COLO829 (cell line): Measurements from ENCODE around the gene HECTD4.

Source experiments
- DNase-seq: peaks from one replicate; pipeline ENCODE4 v3.0.0; 2012; ENCODE audit warnings: low spot score

HECTD4 gene

DNA sequence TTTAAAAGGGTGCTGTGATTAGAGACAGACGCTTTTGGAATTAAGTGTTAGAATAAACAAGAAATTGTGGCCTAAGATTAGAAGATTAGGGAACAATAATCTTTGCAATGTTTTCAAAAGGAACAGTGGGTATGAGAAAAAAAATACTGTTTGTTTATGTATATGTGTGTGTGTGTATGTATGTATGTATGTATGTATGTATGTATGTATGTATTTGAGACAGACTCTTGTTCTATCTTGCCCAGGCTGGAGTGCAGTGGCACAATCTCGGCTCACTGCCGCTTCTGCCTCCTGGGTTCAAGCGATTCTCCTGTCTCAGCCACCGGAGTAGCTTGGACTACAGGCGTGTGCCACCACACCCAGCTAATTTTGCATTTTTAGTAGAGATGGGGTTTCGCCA, 175.3 kb downstream of the HECTD4 start:
- no peak for DNase-seq

DNA sequence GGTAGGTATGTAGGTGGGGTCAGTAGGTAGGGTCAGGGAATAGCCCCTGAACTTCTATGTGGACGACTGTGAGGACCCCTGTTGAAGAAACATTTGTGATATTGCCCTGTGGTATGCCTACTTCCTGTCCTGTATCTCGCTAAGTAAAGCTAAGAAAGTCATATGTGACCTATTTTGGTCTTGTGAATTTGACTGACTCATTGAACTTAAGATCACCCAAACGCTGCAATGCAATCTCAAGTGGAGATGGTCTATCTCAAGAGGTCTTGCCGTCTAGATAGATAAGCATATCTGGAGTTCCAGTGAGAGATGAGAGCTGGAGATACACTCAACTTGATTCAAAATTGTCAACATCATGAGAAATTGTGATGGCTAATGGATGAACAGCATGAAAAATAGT, 183.1 kb downstream of the HECTD4 start:
- no peak for DNase-seq

DNA sequence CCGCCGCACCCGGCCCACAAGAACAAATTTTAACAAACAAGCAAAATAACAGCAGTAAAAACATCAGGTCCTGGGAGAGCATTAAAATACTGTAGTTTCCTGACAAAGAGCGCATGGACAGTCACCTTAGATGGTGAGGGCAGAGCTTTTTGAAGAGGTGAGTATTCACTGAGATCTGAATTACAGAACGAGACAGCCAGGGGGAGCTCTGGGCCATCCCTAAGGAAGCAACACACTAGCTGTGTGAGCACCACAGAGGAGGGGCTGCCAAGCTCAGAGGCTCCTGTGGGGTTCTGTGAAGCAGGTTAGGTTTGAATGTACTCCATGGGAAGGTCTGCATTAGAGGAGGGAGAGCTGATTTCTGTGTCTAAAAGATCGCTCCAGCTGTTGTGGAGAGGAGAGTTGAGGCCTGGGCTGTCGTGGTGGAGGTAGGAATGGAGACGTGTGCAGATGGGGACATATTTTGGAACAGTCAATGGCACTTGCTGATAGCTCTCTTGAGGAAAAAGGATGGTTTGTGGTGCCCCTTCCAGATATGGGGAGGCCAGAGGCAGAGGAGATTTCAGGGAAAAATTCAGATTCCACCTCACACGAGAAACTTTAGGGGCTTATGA, 184.0 kb downstream of the HECTD4 start:
- peak; percentile 58 for DNase-seq

DNA sequence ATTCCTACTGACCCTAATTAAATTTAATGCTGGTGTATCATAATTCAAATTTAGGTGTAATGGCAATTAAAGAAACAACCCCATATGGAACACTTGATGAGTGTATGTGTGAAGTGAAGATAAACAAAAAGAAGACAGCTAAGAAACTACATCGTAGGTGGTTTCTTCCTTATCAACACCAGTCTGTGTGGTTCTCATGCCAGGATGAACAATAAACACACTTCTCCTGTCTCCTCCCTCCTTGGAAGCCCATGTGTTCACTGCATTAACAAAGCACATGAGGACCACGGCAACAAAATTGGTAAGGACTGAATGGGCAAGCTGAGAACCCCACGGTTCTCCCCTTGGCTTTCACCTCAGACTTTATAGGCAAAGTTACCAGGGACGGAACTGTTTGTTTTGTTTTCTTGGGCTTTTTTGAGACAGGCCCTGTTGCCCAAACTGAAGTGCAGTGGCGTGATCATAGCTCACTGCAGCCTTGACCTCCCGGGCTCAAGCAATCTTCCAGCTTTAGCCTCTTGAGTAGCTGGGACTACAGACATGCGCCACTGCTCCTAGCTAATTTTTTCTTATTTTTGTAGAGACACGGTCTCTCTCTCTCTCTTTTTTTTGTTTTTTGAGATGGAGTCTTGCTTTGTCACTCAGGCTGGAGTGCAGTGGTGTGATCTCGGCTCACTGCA, 185.9 kb downstream of the HECTD4 start:
- no peak for DNase-seq

DNA sequence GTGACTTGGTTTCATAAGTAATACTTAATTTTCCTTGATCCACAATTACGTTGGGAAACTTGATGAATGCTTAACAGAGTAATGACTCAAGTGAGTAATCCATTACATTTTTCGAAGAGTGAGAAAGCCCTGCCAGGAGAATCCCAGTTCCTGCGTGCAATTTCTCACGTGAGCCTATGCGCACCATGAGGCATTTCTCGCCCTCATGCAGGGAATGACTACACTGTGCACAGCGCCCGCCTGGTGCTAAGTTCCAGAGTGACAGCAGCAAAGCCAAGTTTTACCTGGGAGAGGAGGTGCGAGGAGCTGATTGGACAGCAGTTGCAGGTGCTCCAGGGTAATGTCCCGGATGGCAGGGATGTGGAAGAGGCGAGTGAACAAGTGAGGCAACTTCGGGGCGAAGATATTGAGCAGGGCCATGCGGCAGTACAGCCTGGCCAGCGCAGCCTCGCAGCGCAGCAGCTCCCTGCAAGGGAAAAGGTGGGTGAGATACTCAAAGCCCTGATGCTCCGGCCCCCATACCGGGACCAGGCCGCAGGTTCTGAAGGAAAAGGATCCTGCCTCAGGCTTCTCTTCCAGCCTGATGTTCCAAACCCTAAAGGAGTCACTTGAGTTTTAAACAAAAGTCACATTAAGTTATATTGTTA, 187.5 kb downstream of the HECTD4 start:
- no peak for DNase-seq

DNA sequence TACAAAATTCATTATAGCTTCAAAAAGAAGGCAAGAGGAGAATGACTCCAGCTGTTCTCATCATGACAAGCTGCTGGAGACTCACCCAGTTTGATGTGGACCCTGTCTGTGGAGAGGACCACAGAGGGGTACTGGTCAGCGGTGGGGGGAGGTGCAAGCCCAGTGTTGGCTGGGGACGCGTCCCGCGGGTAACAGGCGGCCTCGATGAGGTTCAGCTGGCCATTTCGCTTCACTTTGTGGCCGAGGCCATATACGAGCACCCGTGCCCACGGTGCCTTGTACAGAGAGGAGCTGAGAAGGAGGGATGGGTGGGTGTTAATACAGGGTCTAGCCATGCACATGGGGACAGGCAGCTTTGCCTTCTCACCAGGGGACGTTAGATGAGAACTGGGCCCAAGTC, 189.8 kb downstream of the HECTD4 start:
- DNase-seq, result no peak

DNA sequence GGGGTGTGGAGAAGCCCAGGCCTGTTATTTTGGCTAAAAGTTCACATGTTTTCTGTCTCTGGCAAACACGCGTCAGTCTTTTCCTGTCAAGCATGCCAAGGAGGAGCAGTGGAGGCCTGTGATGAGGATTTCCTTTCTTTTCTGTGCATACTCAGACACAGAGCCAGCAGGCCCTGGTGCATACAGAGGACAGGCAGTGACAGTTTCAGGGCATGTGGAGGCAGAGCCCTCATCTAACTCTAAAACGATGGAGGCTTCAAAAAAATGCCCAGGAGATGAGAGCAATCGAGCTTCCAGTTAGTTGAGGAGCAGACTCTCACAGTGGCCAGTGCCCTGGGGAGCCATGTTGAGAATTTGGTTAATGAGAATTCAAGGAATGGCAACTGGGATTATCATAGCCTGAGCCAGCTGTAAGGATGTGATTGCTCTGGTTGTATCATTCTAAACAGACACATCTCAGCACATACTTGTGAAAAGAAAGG, 190.3 kb downstream of the HECTD4 start:
- no peak for DNase-seq

DNA sequence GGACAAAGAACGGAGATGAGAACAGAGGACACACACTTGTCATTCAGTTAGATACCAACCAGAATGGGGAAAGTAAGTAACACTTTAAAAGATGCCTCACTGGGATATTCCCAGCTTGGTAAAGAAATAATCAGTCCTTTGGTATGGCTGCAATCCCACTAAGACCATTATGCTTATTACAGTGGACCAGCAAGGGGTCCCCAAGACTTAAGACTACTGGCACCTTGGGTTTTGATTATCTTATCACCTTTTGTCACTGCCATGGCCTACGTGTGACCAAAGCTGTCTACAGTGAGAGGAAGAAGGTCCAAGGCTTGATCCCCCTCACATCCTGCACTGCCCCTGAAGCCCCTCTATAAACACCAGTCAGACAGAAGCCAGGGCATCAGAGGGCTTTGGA, 191.0 kb downstream of the HECTD4 start:
- no peak for DNase-seq

DNA sequence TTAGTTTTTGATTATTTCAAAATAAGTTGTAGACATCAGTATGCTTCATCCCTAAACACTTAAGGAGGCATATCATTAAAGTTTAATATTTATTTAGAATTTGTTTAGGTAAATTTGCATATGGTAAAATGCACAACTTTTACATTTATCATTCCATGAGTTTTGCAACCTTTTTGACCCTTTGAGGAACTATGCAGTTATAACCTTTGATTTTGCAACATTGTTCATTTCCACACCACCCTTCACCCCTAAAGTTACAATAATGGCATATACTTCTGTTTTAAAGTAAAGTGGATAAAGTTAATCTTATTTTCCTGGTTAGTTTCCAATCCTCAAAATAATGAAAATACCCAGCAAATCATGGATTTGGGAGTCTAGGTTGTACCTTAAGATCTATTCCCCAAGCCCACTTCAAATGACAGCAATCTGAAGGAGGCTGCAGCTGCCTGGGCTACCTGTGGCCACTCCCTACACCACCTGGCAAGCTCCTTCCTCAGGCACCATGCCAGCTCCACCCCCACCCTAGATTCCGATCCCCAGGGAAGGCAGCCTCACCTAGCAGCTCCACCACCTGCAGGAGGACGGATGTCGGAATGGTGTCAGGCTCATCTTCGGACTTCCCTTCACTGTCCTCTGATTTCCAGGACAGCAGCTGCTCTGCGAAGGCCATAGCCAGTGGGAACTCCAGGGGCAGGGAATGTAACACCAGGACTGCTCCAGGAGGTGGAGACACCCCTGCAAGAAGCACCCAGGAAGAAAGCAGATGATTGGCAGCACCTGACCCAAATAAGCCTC, 191.8 kb downstream of the HECTD4 start:
- no peak for DNase-seq

DNA sequence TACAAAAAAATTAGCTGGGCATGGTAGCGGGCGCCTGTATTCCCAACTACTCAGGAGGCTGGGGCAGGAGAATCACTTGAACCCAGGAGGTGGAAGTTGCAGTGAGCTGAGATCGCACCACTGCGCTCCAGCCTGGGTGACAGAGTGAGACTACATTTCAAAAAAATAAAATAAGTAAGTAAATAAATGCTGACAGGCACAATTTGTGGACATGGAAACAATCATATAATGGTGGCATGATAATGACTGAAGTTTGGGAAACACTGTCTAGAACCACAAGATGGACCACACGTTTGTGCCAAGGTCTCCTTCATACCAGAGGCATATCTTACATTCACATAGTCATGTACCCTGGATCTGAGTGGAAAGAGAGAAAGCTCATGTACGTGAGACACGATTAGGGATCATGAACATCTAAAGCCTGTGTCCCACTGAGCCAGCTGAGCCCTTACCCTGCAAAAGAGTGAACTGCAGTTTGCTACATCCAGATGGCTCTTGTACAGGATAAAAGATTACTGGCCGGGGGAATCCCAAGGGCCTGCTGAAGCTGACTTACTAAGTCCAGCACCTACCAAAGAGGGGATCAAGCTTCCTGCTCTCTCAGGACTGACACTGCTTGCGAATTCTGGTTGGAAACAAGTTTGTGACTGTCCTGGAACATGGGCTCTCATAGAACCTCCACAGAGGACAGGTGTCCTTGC, 194.0 kb downstream of the HECTD4 start:
- no peak for DNase-seq

DNA sequence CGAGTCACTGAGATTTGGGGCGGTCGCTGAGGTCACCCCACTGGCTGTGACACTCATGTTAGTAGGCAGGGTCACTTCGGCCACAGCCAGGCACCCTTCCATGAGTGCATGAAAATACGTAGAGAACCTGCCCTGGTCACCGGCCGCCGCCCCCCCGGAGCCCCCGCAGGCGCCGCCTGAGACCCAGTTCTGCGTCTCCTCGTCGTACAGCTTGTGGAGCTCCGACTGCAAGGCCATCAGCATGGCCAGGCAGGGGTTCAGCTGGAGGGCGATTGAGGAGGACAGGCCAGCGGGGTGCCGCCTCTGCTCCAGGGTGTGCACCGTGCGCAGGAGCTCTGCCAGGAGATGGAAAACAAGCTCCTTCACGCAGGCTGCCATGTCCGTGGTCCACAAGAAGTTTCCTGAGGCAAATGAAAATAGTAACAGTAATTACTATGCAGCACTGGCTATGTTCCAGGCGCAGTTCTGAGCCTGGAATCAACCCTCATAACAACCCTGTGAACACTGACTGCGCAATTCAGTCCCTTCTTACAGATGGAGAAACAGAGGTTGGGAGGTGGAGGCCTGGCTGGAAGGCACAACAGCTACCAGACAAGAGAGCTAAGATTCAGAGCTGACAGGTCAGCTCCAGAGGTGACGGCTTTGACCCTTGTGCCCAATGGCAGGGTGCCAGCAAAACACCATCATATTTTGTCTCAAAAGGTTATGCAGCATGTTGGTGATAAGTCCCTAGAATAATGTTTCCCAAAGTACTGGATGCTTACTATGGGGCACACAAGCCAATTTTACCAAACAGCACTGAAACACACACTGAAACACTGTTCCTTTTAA, 196.9 kb downstream of the HECTD4 start:
- DNase-seq, result no peak

DNA sequence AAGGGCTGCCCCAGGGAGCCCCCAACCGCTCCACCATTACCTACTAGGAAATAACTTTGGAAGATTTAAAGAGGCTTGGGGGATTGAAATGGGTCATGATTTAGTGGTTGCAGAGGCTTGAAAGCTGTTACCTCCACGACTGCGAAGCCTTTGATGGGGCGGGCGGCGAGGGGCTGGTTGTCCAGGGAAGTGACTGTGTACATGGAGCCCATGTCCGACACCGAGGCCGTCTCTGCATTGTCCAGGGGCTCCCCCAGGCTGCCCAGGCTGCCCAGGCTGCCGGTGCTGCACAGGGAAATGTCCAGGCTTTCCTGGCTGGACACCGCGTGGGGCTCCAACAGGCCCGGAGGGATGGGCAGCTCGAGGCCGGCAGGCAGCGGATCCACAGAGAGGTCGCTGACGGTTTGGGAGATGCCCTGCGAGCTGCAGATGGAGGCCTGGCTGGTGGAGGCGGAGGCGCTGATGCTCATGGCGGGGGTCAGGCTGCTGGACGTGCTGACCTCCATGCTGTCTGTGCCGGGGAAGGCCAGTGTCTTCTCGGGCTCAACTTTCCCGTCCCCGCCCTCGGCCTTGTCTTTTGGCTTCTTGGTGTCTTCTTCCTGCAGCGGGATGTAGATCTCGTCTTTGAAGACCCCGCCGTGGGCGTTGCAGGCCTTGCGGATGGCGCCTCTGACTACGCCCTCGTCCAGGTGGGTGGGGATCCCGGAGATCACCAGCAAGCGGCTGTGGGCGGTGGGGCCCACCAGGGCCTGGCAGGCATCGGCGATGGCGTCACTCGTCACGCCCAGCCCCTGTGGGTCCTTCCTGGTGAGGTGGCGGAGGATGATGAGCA, 198.0 kb downstream of the HECTD4 start:
- no peak for DNase-seq

DNA sequence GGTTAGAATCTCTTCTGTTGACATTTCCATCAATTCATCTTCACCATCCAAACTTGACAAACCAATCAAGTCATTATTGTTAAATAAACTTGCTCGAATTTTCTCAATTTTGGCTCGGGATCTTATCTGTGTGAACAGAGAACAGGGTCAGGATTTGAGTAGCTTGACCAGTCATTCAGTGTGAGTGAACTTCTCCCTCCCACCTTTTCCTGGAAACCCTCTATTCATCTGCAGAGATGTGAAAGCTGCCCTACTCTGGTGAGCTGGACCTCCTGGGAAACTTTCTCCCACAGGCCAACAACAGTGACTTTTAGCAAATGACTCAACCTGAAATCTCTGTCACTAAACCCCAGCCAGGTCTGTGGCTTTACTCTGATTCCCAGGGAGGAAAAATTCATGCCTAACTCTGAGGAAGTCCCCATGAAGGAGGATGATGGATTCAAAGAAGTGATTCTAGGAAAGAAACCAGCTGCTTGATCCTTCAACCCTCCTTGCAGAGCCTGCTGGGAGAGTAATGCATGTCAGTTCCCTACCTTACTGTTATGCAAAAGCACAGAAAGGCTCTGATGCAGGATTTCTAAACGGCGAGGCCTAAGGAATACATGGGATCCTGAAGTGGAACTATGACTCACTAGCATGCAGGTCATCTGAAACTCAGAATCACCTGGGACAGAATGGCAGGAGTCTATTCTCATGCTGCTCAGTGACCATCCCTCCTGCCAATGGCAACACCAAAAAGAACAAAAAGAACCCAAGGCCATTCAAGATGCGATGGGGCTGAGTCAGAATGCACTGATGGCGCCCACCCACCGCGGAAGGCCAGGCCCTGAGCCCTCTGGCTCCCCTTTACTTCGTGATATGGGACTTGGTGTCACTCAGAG, 198.8 kb downstream of the HECTD4 start:
- DNase-seq, result peak; percentile 68

DNA sequence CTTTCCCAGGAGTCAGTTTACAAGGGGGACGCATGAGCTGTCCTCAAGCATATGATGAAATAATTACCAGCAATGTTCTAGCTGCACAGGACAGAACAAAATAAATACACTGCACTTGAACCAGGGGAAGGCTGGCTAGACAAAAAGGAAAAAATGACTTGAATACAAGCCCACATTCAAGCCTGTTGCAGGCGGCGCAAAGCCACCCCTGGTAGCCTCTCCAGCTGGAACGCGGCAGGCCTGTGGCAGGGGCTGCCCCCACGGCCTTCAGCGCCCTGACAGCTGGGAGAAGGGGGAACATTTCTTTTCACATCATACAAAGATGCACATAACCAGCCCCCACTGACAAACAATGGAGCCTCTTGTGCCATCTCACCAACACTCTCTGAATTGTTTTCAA, 199.7 kb downstream of the HECTD4 start:
- peak; percentile 82 for DNase-seq

DNA sequence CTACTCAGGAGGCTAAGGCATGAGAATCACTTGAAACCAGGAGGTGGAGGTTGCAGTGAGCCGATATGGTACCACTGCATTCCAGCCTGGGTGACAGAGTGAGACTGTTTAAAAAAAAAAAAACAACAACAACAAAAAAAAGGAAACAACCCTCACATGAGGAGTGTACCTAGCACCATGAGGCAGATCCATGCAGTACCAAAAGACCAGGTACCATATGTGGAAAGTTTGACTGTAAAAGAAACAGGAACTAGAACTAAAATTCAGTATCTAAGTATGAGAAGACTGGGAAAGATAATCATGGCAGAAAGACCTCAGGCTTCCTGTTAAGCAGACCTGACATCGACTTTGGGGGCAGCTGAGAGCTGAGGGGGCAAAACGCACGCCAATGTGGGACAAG, 201.8 kb downstream of the HECTD4 start:
- no peak for DNase-seq

DNA sequence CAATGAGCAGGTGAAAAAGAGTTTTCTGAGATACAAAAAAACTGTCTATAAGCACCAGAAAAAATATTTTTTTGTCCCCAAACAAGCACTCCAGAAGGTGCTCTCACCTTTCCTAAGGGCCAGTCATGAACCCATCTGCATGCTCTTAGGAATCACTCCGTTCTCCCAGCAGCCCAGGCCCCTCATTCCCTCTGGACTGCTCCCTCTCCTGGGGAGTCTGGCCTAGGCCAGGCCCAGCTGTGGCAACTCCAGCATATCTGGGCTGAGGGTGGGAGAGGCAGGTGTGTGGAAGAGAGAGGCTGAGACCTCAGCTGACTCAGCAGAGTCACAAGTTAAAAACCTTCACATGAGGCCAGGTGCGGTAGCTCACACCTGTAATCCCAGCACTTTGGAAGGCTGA, 202.3 kb downstream of the HECTD4 start:
- DNase-seq, result no peak

DNA sequence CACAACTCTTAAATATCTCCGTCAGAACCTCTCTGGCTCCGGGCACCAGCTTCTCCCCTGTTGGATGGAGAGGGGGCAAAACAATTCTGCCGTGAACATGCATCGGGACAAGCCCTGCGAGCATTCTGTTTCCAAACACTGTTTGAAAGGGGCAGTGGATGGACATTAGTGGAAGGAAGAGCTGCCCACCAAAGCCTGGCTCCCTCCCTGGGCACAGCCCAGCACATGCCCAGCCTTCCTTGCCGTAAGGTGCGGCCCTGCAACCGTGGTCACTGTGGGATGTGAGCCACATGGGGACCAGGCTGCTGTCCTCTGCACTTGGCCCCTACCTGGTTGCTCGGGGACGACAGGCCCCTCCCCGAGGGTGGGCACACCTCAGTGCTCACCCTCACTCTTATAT, 202.9 kb downstream of the HECTD4 start:
- no peak for DNase-seq

DNA sequence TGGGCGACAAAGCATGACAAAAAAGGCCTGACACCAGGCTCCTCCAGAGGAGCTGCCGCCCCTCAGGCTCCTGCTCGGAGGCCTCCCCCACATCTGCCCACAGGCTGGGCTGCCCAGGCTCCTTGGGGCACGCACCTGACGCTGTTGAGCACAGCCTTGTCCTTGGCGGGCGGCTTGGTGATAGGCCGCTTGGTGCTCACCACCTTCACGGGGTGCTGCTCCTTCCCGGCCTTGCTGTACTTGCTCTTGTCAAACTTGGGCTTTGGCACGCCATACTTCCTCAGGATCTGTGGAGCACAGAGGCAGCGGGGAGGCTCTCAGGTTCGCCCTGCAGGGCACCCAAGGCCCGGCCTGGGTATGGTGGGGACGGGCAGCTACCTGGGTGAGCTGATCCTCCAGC, 203.4 kb downstream of the HECTD4 start:
- DNase-seq, result no peak

DNA sequence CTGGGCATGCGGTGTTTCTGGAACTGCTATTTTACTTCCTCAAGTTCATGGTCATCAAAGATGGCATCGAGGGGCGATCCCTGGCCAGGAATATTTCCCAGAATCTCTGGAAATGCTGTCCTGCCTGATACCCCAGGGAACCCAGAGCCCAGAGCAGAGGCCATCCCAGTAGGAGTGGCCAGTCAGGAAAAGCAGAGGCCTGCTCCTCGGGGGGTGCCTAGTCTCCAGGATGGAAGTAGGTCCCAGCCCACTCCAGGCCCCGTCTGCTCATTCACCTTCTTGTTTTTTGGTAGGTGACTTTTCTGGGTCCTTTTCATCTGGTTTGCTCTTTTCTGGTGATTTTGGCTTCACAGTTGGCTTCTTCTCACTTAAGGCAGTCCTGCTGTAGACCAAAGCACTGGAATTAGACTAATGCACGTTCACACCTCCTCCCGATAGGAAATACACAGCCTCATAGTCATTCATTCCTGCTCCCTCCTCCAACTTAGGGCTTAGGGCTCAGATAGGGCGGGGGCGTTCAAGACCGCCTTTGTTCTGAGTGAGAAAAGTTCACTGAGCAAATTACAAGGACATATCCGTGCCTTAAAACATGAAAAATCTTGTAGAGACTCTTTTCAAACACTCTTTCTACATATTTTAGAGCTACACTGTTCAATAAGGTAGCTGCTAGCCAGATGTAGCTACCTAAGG, 205.8 kb downstream of the HECTD4 start:
- DNase-seq, result peak; percentile 70
